ENCODE results near the gene HLA-B.

- TF ChIP-seq MAZ (IDR thresholded peaks at IDR 0.05; ENCODE audit: borderline replicate concordance, low read depth, low read length) (no peak), RNF2 (IDR thresholded peaks at IDR 0.05; ENCODE audit: borderline replicate concordance, low read depth) (no peak), CTCF (IDR thresholded peaks at IDR 0.05) (no peak), EHMT2 (IDR thresholded peaks at IDR 0.05; ENCODE audit: low read depth) (no peak), FOSL2 (IDR thresholded peaks at IDR 0.05) (no peak), FOSL2 (CRISPR knock-in tag; IDR thresholded peaks at IDR 0.05) (no peak), EP300 (IDR thresholded peaks at IDR 0.05) (no peak), RFX5 (IDR thresholded peaks at IDR 0.05) (no peak), RAD21 (conservative IDR thresholded peaks at IDR 0.05 in 1 of 2, IDR thresholded peaks at IDR 0.05 in 1 of 2) (no peak), JUNB (IDR thresholded peaks at IDR 0.05) (no peak)
- TF ChIP-seq, protein P1, sequence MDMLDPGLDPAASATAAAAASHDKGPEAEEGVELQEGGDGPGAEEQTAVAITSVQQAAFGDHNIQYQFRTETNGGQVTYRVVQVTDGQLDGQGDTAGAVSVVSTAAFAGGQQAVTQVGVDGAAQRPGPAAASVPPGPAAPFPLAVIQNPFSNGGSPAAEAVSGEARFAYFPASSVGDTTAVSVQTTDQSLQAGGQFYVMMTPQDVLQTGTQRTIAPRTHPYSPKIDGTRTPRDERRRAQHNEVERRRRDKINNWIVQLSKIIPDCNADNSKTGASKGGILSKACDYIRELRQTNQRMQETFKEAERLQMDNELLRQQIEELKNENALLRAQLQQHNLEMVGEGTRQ (IDR thresholded peaks at IDR 0.05), result no peak
- TF ChIP-seq, protein P2, sequence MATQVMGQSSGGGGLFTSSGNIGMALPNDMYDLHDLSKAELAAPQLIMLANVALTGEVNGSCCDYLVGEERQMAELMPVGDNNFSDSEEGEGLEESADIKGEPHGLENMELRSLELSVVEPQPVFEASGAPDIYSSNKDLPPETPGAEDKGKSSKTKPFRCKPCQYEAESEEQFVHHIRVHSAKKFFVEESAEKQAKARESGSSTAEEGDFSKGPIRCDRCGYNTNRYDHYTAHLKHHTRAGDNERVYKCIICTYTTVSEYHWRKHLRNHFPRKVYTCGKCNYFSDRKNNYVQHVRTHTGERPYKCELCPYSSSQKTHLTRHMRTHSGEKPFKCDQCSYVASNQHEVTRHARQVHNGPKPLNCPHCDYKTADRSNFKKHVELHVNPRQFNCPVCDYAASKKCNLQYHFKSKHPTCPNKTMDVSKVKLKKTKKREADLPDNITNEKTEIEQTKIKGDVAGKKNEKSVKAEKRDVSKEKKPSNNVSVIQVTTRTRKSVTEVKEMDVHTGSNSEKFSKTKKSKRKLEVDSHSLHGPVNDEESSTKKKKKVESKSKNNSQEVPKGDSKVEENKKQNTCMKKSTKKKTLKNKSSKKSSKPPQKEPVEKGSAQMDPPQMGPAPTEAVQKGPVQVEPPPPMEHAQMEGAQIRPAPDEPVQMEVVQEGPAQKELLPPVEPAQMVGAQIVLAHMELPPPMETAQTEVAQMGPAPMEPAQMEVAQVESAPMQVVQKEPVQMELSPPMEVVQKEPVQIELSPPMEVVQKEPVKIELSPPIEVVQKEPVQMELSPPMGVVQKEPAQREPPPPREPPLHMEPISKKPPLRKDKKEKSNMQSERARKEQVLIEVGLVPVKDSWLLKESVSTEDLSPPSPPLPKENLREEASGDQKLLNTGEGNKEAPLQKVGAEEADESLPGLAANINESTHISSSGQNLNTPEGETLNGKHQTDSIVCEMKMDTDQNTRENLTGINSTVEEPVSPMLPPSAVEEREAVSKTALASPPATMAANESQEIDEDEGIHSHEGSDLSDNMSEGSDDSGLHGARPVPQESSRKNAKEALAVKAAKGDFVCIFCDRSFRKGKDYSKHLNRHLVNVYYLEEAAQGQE (IDR thresholded peaks at IDR 0.05), result no peak
These were observed 5.8 kb upstream of the HLA-B start for GRCh38 chr6:31362751-31363150.

Measured in A549 (cell line).